GM12891 (cell line): ENCODE results near the gene SLC44A5.

Source experiments
- DNase-seq: peaks from one replicate; pipeline ENCODE4 v3.0.0; 2011; ENCODE audit warnings: low spot score; ENCODE audit not compliant: insufficient read length
- FAIRE-seq: peaks from 2 replicates; lab custom pipeline; 2011; peaks lifted over from hg19 to GRCh38; lab: Jason Lieb, UNC
- PAX5 ChIP-seq: IDR thresholded peaks from 2 replicates; pipeline ENCODE4 v1.6.1; 2011; ENCODE audit warnings: low read length, moderate library complexity, mild to moderate bottlenecking; ENCODE audit not compliant: insufficient read depth, severe bottlenecking
- POLR2A ChIP-seq: IDR thresholded peaks from 2 replicates; pipeline ENCODE4 v1.6.1; 2011; ENCODE audit warnings: low read depth, low read length, control low read depth
- POLR2AphosphoS5 ChIP-seq: IDR thresholded peaks from 2 replicates; pipeline ENCODE4 v1.6.1; 2011; ENCODE audit warnings: low read depth, low read length, control low read depth
- POU2F2 ChIP-seq: IDR thresholded peaks from 2 replicates; pipeline ENCODE4 v1.6.1; 2011; ENCODE audit warnings: low read depth, mild to moderate bottlenecking, control low read depth, low read length, moderate library complexity
- SPI1 ChIP-seq: IDR thresholded peaks from 2 replicates; pipeline ENCODE4 v1.6.1; 2011; ENCODE audit warnings: low read depth, low read length, control low read depth
- TAF1 ChIP-seq: IDR thresholded peaks from 2 replicates; pipeline ENCODE4 v1.6.1; 2011; ENCODE audit warnings: low read depth, low read length, control low read depth

Gene SLC44A5

GRCh38 chr1:75170981-75171380 lies 439.9 kb downstream of the SLC44A5 start:
- DNase-seq: no peak
- FAIRE-seq: no peak
- TF ChIP-seq PAX5: no peak
- TF ChIP-seq TAF1: no peak
- TF ChIP-seq POLR2A: no peak
- TF ChIP-seq POU2F2: no peak
- TF ChIP-seq POLR2AphosphoS5: no peak
- TF ChIP-seq SPI1: no peak

- no peak for FAIRE-seq
- TF ChIP-seq POU2F2: no peak
- no peak for TF ChIP-seq POLR2A
- no peak for TF ChIP-seq PAX5
- TF ChIP-seq TAF1: no peak
- TF ChIP-seq POLR2AphosphoS5: no peak
- no peak for TF ChIP-seq SPI1
- DNase-seq: no peak
Measured at GRCh38 chr1:75170011-75170410, 440.9 kb downstream of the SLC44A5 start.

- no peak for FAIRE-seq
- TF ChIP-seq TAF1: no peak
- no peak for TF ChIP-seq POLR2A
- DNase-seq: no peak
Measured at GRCh38 chr1:75166821-75167220, 444.1 kb downstream of the SLC44A5 start.

GRCh38 chr1:75165264-75165663 lies 445.6 kb downstream of the SLC44A5 start:
- no peak for FAIRE-seq
- no peak for TF ChIP-seq POLR2A
- TF ChIP-seq POU2F2: no peak
- peak; percentile 71 for TF ChIP-seq SPI1
- DNase-seq: no peak

GRCh38 chr1:75159154-75159553 lies 451.8 kb downstream of the SLC44A5 start:
- no peak for TF ChIP-seq POLR2AphosphoS5
- TF ChIP-seq SPI1: no peak
- no peak for TF ChIP-seq POU2F2
- TF ChIP-seq TAF1: no peak
- no peak for TF ChIP-seq POLR2A
- no peak for TF ChIP-seq PAX5
- FAIRE-seq: no peak

More at GRCh38 chr1:75159154-75159553, 451.8 kb downstream of the SLC44A5 start:
- no peak for DNase-seq
